Midbrain (tissue), 1 donor: ENCODE results near the gene MATCAP1.

Experiments
- DNase-seq: peaks from one replicate; lab custom pipeline; 2025; lab: John Stamatoyannopoulos, UW

Gene MATCAP1

DNA sequence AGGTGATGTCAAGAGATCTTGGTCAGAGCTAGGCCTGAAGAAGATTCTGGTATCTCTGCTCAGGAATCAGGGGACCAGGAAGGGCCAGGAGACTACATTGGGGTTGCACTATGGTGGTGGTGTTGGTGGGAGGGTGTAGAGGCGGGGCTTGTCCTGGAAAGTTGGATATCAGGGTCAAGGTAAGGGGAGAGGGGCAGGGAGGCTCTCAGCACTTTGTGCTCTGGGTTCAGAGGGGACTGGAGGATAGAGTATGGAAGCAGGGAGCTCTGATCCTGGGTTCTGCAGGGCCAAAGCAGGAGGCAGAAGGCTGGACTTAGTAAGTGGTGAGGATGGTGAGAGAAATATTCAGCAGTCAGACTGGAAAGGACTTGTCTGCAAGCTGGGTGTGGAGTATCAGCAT is 10.4 kb downstream of the MATCAP1 start:
- DNase-seq: no peak

DNA sequence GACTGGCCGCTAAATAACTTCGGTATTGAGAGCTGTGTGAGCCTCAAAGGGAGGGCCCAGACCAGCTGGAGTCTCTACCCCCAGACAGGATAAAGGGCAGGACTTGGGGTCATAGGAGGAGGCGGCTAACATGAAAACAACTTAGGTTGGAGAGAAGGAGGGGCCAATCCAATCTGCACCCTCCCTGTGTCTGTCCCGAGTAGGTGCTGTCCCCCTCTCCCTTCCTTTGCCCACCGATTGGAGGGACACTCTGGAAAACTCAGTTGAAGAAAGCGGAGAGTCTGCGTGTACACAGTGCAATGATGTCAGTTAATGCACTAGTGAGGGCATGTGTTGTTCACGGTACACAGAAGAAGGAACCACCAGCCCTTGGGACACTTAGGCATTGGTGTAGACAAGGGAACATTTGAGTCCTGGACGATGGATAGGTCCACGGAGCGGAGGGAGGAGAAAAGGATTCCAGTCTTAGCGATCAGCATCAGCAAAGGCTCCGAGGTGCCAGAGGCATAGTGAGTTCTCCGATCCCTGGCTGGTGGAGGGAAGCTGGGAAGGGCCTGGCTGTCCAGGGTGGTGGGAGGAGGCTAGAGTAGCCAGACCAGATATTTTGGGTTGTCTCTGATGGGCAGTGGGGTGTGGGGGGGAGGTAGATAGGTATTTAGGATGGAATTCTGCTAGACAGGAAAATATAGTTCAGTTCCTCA is 12.7 kb downstream of the MATCAP1 start:
- DNase-seq: no peak

DNA sequence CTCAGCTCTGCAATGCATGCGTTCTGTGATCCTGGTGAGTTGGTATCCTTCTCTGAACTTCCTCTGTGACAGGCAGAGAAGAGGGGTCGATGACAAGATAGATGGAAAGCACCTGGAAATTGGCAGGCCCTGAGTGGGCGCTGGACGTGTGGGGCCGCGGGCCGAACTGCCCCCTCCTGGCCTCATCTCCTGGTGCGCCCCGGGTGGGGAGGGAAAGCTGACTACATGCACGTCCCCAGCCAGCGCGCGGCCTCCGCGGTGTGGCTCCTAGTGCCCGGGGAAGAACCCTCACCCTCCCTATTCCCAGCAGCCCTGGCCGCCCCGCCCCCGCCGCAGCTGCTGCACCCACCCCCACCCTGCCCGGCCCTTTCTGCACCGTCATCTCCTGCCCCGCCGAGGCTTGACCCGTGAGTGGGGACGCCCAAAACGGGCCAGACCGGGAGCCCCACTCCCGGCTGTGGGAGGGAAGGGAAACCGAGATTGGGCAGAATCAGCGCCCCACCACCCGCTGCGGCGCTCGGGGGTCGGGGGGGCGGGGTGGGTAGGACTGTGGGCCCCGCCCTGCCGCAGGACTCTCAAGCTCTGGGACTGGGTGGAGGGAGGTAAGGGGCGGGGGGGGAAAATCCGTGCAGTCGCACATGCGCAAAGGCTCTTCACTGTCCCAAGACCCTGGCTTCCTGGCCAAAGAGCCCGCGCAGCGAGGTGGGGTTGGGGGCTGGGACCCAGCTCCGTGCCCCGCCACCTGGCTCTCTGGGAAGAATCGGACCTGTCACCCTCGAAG is 13.4 kb downstream of the MATCAP1 start, which contains the start of gene NOL3:
NOL3 (plus strand) TSS at position 371 of the 781 bp plus-strand sequence.
- peak; percentile 53 for DNase-seq

DNA sequence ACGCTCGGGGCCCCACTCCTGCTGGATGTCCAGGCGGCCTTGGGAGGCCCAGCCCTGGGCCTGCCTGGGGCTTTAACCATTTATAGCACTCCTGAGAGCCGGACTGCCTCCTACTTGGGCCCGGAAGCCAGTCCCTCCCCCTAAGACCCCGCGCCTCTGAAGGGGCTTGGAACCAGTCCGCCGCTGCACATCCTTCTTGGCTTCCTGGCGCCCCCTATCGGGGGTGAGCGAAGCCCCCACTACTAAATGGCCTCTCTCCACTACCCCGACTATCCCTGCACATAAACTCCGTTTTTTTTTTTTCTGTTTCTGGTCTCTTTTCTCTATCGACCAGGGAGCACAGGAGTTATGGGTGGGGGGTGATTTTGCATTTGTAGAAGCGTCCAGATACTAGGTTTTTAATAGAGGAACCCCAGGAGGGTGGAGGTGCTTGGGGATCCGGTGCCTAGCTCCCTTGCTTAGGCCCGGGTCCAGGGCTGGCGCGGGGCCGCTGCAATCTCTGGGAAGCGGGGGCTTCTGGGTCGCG is 14.1 kb downstream of the MATCAP1 start:
- DNase-seq: peak; percentile 17

- DNase-seq: no peak
These were observed 14.7 kb downstream of the MATCAP1 start for GRCh38 chr16:67169011-67169451.

- DNase-seq: no peak
These were observed 16.2 kb downstream of the MATCAP1 start for GRCh38 chr16:67167588-67167987.

- no peak for DNase-seq
These were observed 17.1 kb downstream of the MATCAP1 start for GRCh38 chr16:67166598-67167168.

DNA sequence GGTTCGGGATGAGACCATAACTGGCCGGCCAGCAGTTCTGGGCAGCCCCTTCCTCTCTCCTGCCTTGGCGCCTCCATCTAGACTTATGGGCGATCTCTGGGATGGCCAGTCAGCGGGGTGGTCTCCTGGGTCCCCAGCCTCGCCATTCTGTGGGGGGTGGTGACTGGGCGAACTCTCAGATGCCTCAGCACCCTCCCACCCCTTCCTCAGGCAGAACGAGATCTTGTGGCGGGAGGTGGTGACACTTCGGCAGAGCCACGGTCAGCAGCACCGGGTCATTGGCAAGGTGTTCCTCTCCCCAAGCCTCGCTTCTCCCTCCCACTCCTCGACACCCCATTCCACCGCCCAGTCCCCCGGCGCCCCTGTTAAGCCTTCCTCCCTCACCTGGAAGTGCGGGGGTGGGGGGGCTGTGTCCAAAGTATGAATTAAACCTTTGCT is 17.6 kb downstream of the MATCAP1 start:
- DNase-seq: no peak

DNA sequence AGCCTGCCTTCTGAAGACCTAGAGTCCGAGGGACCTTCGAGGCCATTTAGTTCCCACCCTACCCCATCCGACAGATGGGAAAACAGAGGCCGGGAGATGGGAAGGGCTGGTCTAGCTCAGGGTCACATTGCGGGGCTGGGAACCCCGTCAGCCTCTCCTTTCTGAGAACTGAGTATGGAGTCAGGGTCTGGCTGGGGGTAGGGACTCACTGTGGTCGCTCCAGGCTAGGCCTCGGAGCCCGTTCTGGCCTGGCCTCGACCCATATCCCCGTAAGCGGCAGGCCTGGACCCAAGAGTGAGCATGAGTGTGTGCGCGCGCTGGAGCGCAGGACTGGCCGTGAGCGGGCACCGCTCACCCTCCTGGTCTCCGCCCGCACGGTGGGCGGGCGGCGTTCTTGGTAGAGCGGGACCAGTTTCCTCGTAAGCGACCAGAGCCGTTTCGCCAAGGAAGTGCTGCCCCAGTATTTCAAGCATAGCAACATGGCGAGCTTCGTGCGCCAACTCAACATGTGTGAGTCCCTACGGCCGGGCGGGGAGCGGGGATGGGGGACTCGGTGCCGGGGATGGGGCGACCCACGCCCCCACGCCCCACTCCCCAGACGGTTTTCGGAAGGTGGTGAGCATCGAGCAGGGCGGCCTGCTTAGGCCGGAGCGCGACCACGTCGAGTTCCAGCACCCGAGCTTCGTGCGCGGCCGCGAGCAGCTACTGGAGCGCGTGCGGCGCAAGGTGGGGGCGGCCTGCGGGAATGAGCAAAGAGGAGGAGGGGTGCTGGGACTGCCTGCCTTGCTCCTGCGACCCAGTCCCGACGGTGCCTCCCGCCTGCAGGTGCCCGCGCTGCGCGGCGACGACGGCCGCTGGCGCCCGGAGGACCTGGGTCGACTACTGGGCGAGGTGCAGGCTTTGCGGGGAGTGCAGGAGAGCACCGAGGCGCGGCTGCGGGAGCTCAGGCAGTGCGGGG is 18.4 kb downstream of the MATCAP1 start:
- DNase-seq: no peak

DNA sequence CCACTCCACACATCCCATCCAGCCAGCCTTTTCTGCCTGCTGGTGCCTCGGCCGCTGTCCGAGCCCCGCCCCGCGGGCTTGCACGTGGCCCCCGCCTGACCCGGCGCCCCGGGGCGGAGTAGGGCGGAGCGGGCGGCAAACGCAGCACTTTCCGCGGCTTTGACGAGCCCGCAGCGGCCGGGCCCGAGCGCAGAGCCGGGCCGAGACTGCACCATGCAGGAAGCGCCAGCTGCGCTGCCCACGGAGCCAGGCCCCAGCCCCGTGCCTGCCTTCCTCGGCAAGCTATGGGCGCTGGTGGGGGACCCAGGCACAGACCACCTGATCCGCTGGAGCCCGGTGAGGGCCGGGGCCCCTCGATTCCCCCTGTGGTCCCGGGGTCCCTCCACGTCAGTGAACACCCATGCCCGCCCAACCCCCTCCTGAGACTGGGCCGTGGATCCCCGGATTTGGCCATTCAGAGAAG is 19.1 kb downstream of the MATCAP1 start, which contains the start of gene HSF4:
HSF4 (plus strand) TSS at position 147 of the 463 bp plus-strand sequence; CDS start at position 214, 67 bp downstream.
- DNase-seq: peak; percentile 52

DNA sequence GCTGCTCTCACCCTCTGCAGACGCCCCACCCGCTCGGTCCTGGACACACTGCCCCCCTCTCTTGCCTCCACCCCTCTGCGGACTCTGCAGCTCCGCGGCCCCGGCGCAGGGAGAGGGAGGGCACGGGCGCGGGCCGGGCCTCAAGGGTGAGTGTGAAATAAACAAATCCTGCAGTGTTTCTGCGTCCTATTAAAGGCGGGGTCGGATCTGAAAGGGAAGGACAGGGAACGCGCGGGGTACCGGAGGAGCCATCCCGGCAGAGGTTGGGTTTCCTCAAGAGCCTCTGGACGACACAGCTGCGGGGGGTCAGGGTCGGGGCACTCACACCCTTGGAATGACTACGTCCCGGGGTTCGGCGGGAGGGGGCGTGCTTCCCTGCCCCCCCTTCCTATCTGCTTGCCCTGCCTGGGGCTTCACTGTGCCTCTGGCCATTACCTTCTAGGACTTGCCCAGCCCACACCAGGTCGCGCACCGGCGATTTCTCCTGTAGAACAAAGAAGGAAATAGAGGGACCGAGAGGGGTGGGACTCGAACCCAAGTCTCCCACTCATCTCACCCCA is 19.7 kb downstream of the MATCAP1 start:
- DNase-seq: peak; percentile 42

DNA sequence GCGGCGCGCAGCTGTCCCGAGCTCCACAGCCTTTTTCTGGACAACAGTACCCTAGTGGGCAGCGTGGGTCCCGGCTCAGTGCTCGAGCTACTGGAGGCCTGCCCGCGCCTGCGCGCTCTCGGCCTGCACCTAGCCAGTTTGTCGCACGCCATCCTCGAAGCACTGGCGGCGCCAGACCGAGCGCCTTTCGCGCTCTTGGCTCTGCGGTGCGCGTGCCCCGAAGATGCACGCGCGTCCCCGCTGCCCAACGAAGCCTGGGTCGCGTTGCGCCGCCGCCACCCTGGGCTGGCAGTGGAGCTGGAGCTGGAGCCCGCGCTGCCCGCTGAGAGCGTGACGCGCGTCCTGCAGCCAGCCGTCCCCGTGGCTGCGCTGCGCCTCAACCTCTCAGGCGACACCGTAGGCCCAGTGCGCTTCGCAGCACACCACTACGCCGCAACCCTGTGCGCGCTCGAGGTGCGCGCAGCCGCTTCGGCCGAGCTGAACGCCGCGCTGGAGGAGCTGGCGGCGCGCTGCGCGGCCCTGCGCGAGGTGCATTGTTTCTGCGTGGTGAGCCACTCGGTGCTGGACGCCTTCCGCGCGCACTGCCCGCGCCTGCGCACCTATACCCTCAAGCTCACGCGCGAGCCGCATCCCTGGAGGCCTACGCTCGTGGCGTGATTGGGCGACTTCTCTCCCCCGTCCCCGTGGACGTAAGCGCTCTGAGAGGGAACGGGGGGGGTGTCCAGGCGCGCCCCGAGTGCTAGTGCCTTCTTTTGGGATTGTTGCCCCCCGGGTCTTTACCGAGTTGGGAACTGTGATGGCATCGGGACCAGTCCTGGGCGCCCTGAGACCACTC is 20.4 kb downstream of the MATCAP1 start:
- peak; percentile 75 for DNase-seq

DNA sequence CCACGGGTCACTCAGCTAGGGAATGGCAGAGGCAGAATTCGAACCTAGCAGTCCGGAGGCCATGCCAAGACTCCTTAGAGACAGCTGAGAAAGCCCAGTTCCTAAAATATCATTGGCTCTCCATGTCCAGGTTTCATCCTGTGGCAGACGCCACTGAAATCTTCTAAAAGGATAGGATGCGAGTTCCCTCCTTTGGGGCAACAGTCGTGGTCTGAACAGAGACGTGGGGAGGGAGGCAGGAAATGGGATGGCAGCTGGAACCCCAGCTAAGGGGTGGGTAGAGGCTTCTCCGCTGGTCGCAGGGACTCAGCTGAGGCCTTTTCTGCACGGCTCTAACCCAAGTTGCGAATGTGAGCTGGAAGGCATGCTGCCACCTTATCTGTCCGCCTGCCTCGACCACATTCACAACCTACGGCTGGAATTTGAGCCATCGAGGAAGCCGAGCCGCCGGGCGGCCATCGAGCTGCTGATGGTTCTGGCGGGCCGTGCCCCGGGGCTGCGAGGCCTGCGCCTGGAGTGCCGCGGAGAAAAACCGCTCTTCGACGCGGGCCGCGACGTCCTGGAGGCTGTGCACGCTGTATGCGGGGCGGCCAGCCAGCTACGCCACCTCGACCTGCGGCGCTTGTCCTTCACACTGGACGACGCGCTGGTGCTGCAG is 21.1 kb downstream of the MATCAP1 start:
- DNase-seq: no peak

DNA sequence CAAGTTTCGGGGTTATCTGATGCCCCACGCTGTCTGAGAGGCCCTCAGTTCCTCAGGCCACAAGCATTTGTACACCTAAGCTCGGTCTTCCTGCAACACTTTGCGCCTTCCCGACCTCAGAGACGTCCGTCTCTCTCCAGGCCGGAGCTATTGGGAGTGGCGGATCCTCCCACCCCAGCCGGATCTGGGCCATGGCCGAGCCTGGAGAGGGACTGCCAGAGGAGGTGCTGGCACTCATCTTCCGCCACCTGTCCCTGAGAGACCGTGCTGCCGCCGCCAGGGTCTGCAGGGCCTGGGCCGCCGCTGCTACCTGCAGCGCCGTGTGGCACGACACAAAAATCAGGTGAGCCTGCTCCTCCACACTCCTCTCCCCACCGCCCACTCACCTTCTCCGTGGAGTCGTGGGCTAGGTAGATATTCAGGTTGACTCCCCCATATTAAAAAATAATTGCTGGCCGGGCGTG is 22.1 kb downstream of the MATCAP1 start:
- DNase-seq: no peak

GRCh38 chr16:67158637-67159600 is 24.8 kb downstream of the MATCAP1 start:
- DNase-seq: no peak

- no peak for DNase-seq
These were observed 25.7 kb downstream of the MATCAP1 start for GRCh38 chr16:67157892-67158635.

- no peak for DNase-seq
These were observed 26.5 kb downstream of the MATCAP1 start for GRCh38 chr16:67157106-67157748.
